HCT116 (cell line): ENCODE data around the gene INCENP. TPM values are rescaled to one million over a fixed set of nuclear protein-coding genes. Genes with fewer than 3 reads are reported as not detected.

ENCODE experiments used
- ATAC-seq: fragments of 200-7000 bp; cut with Tn5 transposase; 2 replicates; pipeline ENCODE4 v1.9.1; 2020; ENCODE audit warnings: mild to moderate bottlenecking, moderate library complexity
- BruUV-seq: library from RNA; stranded (reverse); fragments of 400-500 nt; replicated peaks from 2 replicates; lab custom pipeline; 2021; lab: Mats Ljungman, UMichigan
- CTCF ChIA-PET: fragments of 300-600 bp; sonication (Branson Sonifier 250); formaldehyde crosslinking; loops from one replicate; lab custom pipeline; 2021; ENCODE audit warnings: antibody characterized with exemption; lab: Charles Lee
- POLR2A ChIA-PET: fragments of 300-600, 350-600 bp; sonication (Branson Sonifier 250); formaldehyde crosslinking; loops from one replicate; lab custom pipeline; 2021; ENCODE audit warnings: antibody characterized with exemption; lab: Charles Lee
- RAD21 ChIA-PET, 2 experiments: fragments of 300-600 bp; sonication (Branson Sonifier 250); formaldehyde crosslinking; loops; one replicate each; lab custom pipeline; 2023; ENCODE audit warnings: low total read pairs in 2 of 2; ENCODE audit not compliant: uncharacterized antibody in 2 of 2, unreplicated experiment in 2 of 2, low non-redundant PET in 1 of 2; lab: Charles Lee
- DNase-seq: peaks from one replicate; pipeline ENCODE4 v3.0.0-alpha.2; 2010; ENCODE audit warnings: low read depth, low spot score
- H2AFZ ChIP-seq: fragments of 200-600 bp; shearing (Covaris generic), sonication (generic); 2 replicates; pipeline ENCODE4 v1.6.1; 2017; ENCODE audit warnings: low read depth, mixed run types, mixed read lengths, antibody characterized with exemption, low read length; ENCODE audit not compliant: poor library complexity, severe bottlenecking
- H3K27ac ChIP-seq: 2 replicates; pipeline ENCODE4 v1.5.1; 2012; ENCODE audit warnings: low read depth, low read length
- H3K27me3 ChIP-seq: fragments of 200-600 bp; sonication (generic); 2 replicates; pipeline ENCODE4 v1.6.1; 2016; ENCODE audit warnings: mixed run types, low read length, mixed read lengths; ENCODE audit not compliant: insufficient read depth
- H3K36me3 ChIP-seq, 2 experiments: fragments of 200-500 bp in 1 of 2; fragments of 200-600 bp in 1 of 2; sonication (Bioruptor generic) in 1 of 2; sonication (generic) in 1 of 2; 2 replicates each; pipeline versions ENCODE4 v1.5.1 to v1.6.1; 2014 to 2016; ENCODE audit warnings: low read length in 2 of 2, inconsistent platforms in 1 of 2, mixed read lengths in 1 of 2, mixed run types in 1 of 2; ENCODE audit not compliant: insufficient read depth in 2 of 2, control insufficient read depth in 1 of 2
- H3K4me1 ChIP-seq, 2 experiments: fragments of 200-600 bp in 1 of 2; sonication (generic) in 1 of 2; 2 replicates each; pipeline versions ENCODE4 v1.5.1 to v1.6.1; 2012 to 2017; ENCODE audit warnings: low read length in 2 of 2, inconsistent platforms in 1 of 2, mild to moderate bottlenecking in 1 of 2, mixed read lengths in 1 of 2, mixed run types in 1 of 2, moderate library complexity in 1 of 2; ENCODE audit not compliant: insufficient read depth in 2 of 2, control insufficient read depth in 1 of 2
- H3K4me2 ChIP-seq: fragments of 200-600 bp; sonication (generic); 2 replicates; pipeline ENCODE4 v1.6.1; 2017; ENCODE audit warnings: mixed run types, low read length, mixed read lengths
- H3K4me3 ChIP-seq, 2 experiments: fragments of 200-600 bp in 1 of 2; sonication (generic) in 1 of 2; replicated peaks in 1 of 2; 2 replicates each; pipeline ENCODE4 v1.5.1; 2011 to 2016; ENCODE audit warnings: low read length in 2 of 2, control low read depth in 1 of 2, low read depth in 1 of 2, mild to moderate bottlenecking in 1 of 2, mixed read lengths in 1 of 2, mixed run types in 1 of 2
- H3K79me2 ChIP-seq: fragments of 200-600 bp; sonication (generic); 2 replicates; pipeline ENCODE4 v1.6.1; 2017; ENCODE audit warnings: mild to moderate bottlenecking, mixed run types, low read length, moderate library complexity, mixed read lengths; ENCODE audit not compliant: insufficient read depth
- H3K9ac ChIP-seq: fragments of 200-600 bp; sonication (generic); 2 replicates; pipeline ENCODE4 v1.6.1; 2016; ENCODE audit warnings: low read length, mixed read lengths
- H3K9me2 ChIP-seq: fragments of 200-600 bp; sonication (generic), shearing (Covaris generic); 2 replicates; pipeline ENCODE4 v1.6.1; 2017; ENCODE audit warnings: mixed run types, mild to moderate bottlenecking, moderate library complexity; ENCODE audit not compliant: insufficient read depth
- H3K9me3 ChIP-seq, 2 experiments: fragments of 200-500 bp in 1 of 2; fragments of 200-600 bp in 1 of 2; sonication (Bioruptor generic) in 1 of 2; sonication (generic) in 1 of 2; 2 replicates each; pipeline ENCODE4 v1.6.1; 2014 to 2017; ENCODE audit warnings: low read length in 2 of 2, mixed read lengths in 2 of 2, inconsistent platforms in 1 of 2, low read depth in 1 of 2, mild to moderate bottlenecking in 1 of 2, mixed run types in 1 of 2, moderate library complexity in 1 of 2; ENCODE audit not compliant: control insufficient read depth in 1 of 2, insufficient read depth in 1 of 2
- H4K20me1 ChIP-seq: fragments of 200-600 bp; sonication (generic), shearing (Covaris generic); 2 replicates; pipeline ENCODE4 v1.6.1; 2017; ENCODE audit warnings: mixed run types, mild to moderate bottlenecking, moderate library complexity; ENCODE audit not compliant: insufficient read depth
- CEBPB ChIP-seq: IDR thresholded peaks from 2 replicates; pipeline ENCODE4 v1.6.1; 2012; ENCODE audit warnings: low read depth
- ELF1 ChIP-seq: IDR thresholded peaks from 2 replicates; pipeline ENCODE4 v1.6.1; 2012; ENCODE audit warnings: low read depth, borderline replicate concordance
- FOSL1 ChIP-seq: IDR thresholded peaks from 2 replicates; pipeline ENCODE4 v1.6.1; 2012; ENCODE audit warnings: low read depth
- JUND ChIP-seq: IDR thresholded peaks from 2 replicates; pipeline ENCODE4 v1.6.1; 2012
- MAX ChIP-seq: IDR thresholded peaks from 2 replicates; pipeline ENCODE4 v1.6.1; 2012
- POLR2A ChIP-seq: IDR thresholded peaks from 2 replicates; pipeline ENCODE4 v1.7.0; 2011; ENCODE audit warnings: borderline replicate concordance; ENCODE audit not compliant: insufficient read depth, insufficient read length; ENCODE audit errors: extremely low read depth
- RAD21 ChIP-seq: IDR thresholded peaks from 2 replicates; pipeline ENCODE4 v1.6.1; 2012; ENCODE audit warnings: low read depth, mild to moderate bottlenecking
- TCF7L2 ChIP-seq: IDR thresholded peaks from 2 replicates; pipeline ENCODE4 v1.7.0; 2011; ENCODE audit warnings: borderline replicate concordance, inconsistent platforms; ENCODE audit not compliant: insufficient read depth, insufficient read length; ENCODE audit errors: extremely low read depth
- ZBTB33 ChIP-seq: IDR thresholded peaks from 2 replicates; pipeline ENCODE4 v1.6.1; 2011; ENCODE audit warnings: mild to moderate bottlenecking, low read length, moderate library complexity; ENCODE audit not compliant: insufficient replicate concordance; ENCODE audit errors: extremely low read depth
- intact Hi-C: fragments of 100-400 bp; cut with micrococcal nuclease; formaldehyde crosslinking; loops from 2 replicates; pipeline ENCODE4 v1.10.0; 2022
- total RNA-seq: library from RNA; stranded (reverse); gene quantifications from one replicate; pipeline ENCODE4 v1.2.1, GENCODE V29; 2021; ENCODE audit not compliant: unreplicated experiment

Gene INCENP
- total RNA-seq, 1 experiment from 2014 or later, result 118 TPM

GRCh38 chr11:62132689-62133293 is 9.0 kb downstream of the INCENP start:
- Histone ChIP-seq H3K4me3 (no peak overlapping the region), H3K79me2 (peaks cover 99% of the 10 kb centered on the region), H3K9ac (no peak overlapping the region), H3K9me3 (no peaks in the 10 kb centered on the region), H3K36me3 (peaks cover 24 to 46% of the 10 kb centered on the region in 2 experiments; a peak in 3 of 4 replicates), H2AFZ (no peak overlapping the region), H3K27me3 (no peaks in the 10 kb centered on the region), H3K27ac (no peak overlapping the region), H3K4me2 (no peak overlapping the region), H4K20me1 (no peaks in the 10 kb centered on the region), H3K4me1 (no peaks in the 10 kb centered on the region), H3K9me2 (no peaks in the 10 kb centered on the region)
- ATAC-seq (no peak), DNase-seq (no peak)
- ChIA-PET CTCF (no interaction called here), POLR2A (no interaction called here), RAD21 (no interaction called here)
- BruUV-seq, result no TSS peak
- TF ChIP-seq RAD21, result no peak
- no peak for TF ChIP-seq FOSL1
- no peak for TF ChIP-seq JUND
- TF ChIP-seq CEBPB, result no peak
- no peak for TF ChIP-seq MAX
- no peak for TF ChIP-seq TCF7L2
- TF ChIP-seq POLR2A, result no peak
- no peak for TF ChIP-seq ELF1
- TF ChIP-seq ZBTB33, result no peak
- intact Hi-C loops, result no loop called here
